ENCODE data around the gene TUBA1B. TPM values are rescaled to one million over a fixed set of nuclear protein-coding genes. Genes with fewer than 3 reads are reported as not detected.

TUBA1B gene
- total RNA-seq, 1 experiment from 2014 or later: 369 TPM

DNA sequence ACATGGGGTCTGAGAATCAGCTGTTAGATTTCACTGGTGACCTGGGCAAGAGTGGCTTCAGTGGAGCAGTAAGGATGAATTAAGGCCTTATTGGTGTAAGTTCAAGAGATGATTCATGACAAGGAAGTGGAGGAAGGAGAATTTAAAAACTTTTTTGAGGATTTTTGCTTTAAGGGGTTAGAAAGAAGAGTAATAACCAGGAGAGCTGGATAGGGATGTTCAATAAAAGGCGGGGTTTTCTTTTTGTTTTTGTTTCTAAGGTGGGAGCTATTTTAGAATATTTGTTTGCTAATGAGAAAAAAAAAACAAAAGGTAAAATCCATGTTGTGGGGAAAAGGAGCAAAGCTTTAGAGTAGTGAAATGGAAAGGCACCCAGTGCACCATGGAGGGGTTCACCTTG is 15.2 kb upstream of the TUBA1B start:
- CTCF ChIA-PET: no interaction called here

DNA sequence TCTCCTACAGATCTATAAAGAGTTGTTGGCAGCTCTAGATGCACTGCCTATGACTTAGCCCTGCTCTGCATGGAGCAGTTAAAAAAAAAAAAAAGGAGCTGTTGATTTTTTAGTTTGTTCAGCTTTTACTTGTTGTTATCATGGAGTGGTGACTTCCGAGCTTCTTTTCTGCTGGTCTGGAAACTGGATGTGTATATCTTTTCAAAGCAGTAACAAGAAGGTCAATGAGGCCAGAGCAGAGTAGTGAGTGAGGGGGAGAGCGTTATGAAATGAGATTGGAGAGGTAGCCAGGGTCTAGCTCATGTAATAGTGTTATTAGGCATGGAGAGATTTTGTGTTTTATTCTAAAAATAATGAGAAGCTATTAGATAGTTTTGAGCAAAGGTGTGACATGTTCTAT is 13.2 kb upstream of the TUBA1B start:
- ChIA-PET CTCF (interaction anchor here (0.6 to 1.4 kb wide), 3 partner anchors 13 to 81 kb away, joined by 3 read pairs; partner anchors contain the start of gene TUBA1A), POLR2A (interaction anchor here (1.3 to 4.6 kb wide), 2 partner anchors 12 to 14 kb away, joined by 5 to 26 read pairs; partner anchors contain the start of gene TUBA1B)
- Mint-ChIP-seq H3K27ac (ENCODE audit: low read depth, unreplicated experiment) (no peak overlapping the region), H3K4me3 (ENCODE audit: unreplicated experiment) (no peak overlapping the region), H3K36me3 (ENCODE audit: insufficient read depth, unreplicated experiment) (no peaks in the 10 kb centered on the region), H3K9me3 (ENCODE audit: unreplicated experiment) (no peaks in the 10 kb centered on the region), H3K27me3 (ENCODE audit: insufficient read depth, unreplicated experiment) (no peaks in the 10 kb centered on the region), H3K4me1 (ENCODE audit: insufficient read depth, unreplicated experiment) (no peaks in the 10 kb centered on the region)
- intact Hi-C loops (cut with micrococcal nuclease): no loop called here
- TF ChIP-seq CTCF (IDR thresholded peaks at IDR 0.05; ENCODE audit: unreplicated experiment): no peak
- no peak for DNase-seq (ENCODE audit: unreplicated experiment)
- BruUV-seq (replicated peaks): no TSS peak

More for the DNA sequence above, 15.2 kb upstream of the TUBA1B start:
- intact Hi-C loops (cut with micrococcal nuclease): no loop called here
- Mint-ChIP-seq H3K9me3 (ENCODE audit: unreplicated experiment) (no peaks in the 10 kb centered on the region), H3K27me3 (ENCODE audit: insufficient read depth, unreplicated experiment) (no peaks in the 10 kb centered on the region), H3K4me3 (ENCODE audit: unreplicated experiment) (no peak overlapping the region), H3K4me1 (ENCODE audit: insufficient read depth, unreplicated experiment) (no peaks in the 10 kb centered on the region), H3K27ac (ENCODE audit: low read depth, unreplicated experiment) (no peak overlapping the region), H3K36me3 (ENCODE audit: insufficient read depth, unreplicated experiment) (no peaks in the 10 kb centered on the region)
- BruUV-seq (replicated peaks): no TSS peak
- TF ChIP-seq CTCF (IDR thresholded peaks at IDR 0.05; ENCODE audit: unreplicated experiment): no peak
- POLR2A ChIA-PET: interaction anchor here (0.6 to 1.8 kb wide), 3 partner anchors 14 to 62 kb away, joined by 3 to 10 read pairs (median 3); partner anchors contain the start of gene TUBA1B
- DNase-seq (ENCODE audit: unreplicated experiment): no peak

- Mint-ChIP-seq H3K4me1 (ENCODE audit: insufficient read depth, unreplicated experiment) (peaks cover 5% of the 10 kb centered on the region), H3K27me3 (ENCODE audit: insufficient read depth, unreplicated experiment) (no peaks in the 10 kb centered on the region), H3K36me3 (ENCODE audit: insufficient read depth, unreplicated experiment) (no peaks in the 10 kb centered on the region), H3K27ac (ENCODE audit: low read depth, unreplicated experiment) (no peak overlapping the region), H3K9me3 (ENCODE audit: unreplicated experiment) (no peaks in the 10 kb centered on the region), H3K4me3 (ENCODE audit: unreplicated experiment) (no peak overlapping the region)
- CTCF ChIA-PET: interaction anchor here (1.1 kb wide), 1 partner anchor 9 kb away, joined by 3 read pairs; no protein-coding TSS in a partner anchor
- no peak for DNase-seq (ENCODE audit: unreplicated experiment)
- POLR2A ChIA-PET: interaction anchor here (1.1 kb wide), 1 partner anchor 96 kb away, joined by 3 read pairs; no protein-coding TSS in a partner anchor
- intact Hi-C loops (cut with micrococcal nuclease): no loop called here
- TF ChIP-seq CTCF (IDR thresholded peaks at IDR 0.05; ENCODE audit: unreplicated experiment): no peak
- no TSS peak for BruUV-seq (replicated peaks)
Observed at GRCh38 chr12:49138999-49139398, 7.8 kb upstream of the TUBA1B start.

DNA sequence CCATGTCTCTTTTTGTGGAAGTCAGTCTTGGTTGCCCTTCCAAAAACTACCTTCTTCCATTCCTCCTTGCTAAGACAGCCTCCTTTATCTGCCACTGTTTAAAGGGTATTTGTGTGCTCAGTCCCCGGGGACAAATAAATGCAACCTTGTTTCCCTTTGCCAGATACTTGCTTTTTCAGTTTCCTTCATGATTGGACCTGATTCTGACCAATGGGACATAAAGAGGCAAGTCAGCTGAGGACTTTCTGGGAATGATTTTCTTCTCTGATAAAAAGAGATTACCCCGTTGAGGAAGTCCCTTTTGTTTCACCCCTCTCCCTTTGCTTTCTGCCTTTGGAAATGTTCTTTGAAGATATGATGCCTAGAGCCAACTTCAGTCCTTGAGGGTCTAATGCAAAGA is 7.4 kb upstream of the TUBA1B start:
- DNase-seq (ENCODE audit: unreplicated experiment): no peak
- CTCF ChIA-PET: interaction anchor here (0.7 to 1.1 kb wide), 2 partner anchors 9 to 65 kb away, joined by 3 to 4 read pairs; no protein-coding TSS in a partner anchor
- Mint-ChIP-seq H3K27me3 (ENCODE audit: insufficient read depth, unreplicated experiment) (no peaks in the 10 kb centered on the region), H3K4me3 (ENCODE audit: unreplicated experiment) (no peak overlapping the region), H3K9me3 (ENCODE audit: unreplicated experiment) (no peaks in the 10 kb centered on the region), H3K36me3 (ENCODE audit: insufficient read depth, unreplicated experiment) (no peaks in the 10 kb centered on the region), H3K4me1 (ENCODE audit: insufficient read depth, unreplicated experiment) (peaks cover 5% of the 10 kb centered on the region), H3K27ac (ENCODE audit: low read depth, unreplicated experiment) (peak overlapping the region; percentile 28)
- intact Hi-C loops (cut with micrococcal nuclease): no loop called here
- BruUV-seq (replicated peaks): no TSS peak
- POLR2A ChIA-PET: interaction anchor here (1.1 to 1.7 kb wide), 2 partner anchors 29 to 97 kb away, joined by 3 read pairs; no protein-coding TSS in a partner anchor
- no peak for TF ChIP-seq CTCF (IDR thresholded peaks at IDR 0.05; ENCODE audit: unreplicated experiment)

Data from MCF 10A (cell line).